ENCODE data around the gene RASL11A.
"Not testable (repeated sequence)": the region's sequence is repeated elsewhere in the genome, so short reads cannot be mapped to it uniquely, and the experiment has no call there.

The RASL11A gene

DNA sequence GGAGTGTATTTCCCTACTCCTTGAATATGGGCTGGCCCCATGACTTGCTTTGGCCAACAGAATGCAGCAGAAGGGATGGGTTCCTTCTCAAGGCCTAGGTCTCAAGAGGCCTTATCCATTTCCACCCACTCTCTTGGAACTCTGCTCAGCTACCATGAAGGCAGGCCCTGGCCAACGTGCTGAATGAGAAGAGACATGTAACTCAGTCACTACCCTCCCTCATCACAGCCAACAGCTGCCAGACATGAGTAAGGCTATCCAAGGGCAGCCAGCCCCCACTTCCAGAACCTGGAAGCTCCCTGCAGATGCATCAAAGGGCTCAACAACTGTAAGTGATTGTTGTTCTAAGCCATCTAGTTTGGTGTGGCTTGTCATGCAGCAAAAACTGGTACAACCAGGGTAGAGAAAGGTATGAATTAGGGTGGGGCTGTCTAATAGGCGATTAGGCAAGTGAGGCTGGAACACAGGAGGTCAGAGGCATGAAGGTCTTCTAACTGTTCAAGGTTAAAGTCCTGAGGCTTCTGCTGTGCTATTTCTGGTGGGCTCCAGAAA lies 1.4 kb upstream of the RASL11A start:
- no peak for DNase-seq

DNA sequence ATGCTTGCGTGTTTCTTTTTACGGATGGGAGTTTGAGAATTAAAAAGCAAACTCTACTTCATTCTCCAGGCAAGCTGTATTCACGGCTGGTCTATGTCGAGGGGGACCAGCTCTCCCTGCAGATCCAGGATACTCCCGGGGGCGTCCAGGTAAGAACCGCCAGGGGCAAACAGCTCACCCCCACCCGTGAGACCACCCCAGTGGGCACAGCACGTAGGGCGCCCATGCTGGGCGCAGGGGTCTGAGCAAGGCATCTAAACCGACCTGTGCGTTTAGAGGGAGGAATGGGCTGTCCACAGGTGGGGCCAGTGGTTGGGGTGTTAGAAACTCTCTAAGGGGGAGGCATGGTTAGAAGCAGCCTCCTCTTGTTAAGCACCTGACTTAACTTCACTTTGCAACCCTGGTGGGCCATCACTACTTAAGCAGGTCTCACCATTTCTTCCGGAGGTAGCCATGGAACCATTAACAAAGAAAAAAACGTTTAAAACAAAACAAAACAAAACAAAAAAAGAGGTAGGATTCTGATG lies 1.0 kb downstream of the RASL11A start:
- DNase-seq: no peak

DNA sequence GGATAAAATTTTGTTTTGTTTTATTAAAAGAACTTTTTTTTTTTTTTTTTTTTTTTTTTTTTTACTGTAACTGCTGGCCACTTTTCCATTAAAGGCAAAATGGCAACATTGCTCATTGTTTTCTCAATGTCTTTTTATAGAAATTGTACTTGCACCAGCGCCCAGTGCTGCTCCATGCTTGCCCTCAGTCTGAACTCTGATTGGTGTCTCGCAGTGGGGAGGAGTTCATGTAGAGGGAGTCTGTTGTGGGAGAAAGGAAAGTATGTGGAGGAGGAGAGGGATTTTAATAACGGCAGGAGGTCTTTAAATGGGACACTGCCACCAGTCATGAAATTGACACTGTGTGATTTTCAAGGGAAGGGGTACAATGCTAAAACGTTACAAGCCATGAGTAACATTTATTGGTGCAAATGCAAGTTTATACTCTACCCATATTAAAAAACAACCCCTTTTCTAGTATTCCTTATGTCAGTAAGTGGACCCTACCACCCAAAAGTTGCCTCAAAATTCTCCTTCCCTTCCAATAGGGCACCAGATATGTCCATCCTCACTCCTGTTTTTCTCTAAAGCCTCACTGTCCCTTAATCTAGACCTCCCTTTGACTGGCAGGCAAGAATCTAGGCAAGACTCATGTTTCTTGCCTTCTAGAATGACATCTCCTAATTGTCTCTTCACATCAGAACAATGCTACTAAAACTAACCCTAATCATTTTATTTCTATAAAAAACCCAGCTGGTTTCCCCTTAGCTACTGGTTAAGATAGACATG lies 3.2 kb downstream of the RASL11A start:
- DNase-seq: no peak

DNA sequence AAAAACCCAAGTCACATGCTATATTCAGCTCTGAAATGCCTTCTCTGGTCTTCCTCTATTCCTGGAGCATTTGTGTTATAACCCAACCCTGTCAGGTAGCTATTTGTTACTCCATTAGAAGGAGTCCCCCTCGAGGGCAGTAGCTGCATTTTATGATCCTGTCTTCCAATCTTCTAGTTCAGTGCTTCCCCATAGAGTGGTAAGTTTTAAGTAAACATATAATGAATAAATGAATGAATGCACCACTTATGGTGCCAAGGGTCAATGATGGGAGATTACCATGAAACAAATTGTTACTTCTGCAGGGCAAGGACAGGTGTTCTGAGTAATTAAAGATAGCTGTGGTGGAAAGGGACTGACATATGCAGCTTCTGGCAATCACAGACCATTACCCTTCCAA lies 4.0 kb downstream of the RASL11A start:
- no peak for DNase-seq

DNA sequence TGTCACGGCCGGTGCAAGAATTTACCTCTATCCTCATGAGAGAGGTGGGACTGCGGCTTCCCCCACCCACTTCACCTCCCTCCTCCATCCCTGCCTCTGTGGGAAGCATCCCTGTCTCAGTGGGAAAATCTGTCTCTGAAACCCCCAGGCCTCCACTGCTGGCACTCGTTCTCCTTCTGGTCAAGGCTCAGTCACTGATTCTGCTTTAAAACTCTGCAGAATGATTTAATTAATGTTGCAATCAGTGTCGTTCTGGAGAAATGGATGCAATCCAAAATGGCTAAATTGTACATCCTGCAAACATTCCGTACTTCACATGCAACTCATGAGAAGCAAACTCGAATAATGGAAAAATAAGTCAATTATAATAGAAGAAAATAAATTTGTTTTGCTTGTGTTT lies 5.6 kb downstream of the RASL11A start:
- no peak for DNase-seq

DNA sequence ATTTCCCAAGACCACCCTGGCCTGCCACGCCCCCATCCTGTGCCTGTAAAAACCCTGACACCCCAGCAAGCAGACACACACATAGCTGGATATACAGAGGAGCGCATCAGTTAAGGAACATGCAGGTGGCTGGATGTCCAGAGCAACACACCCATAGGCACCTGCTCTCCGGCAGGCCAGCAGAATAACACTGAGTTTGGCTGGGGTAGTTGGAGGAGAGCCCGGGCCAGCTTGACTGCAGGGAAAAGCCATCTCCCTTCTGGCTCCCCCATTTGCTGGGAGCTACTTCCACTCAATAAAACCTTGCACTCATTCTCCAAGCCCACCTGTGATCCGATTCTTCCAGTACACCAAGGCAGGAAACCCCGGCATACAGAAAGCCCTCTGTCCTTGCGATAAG lies 8.9 kb downstream of the RASL11A start:
- no peak for DNase-seq

DNA sequence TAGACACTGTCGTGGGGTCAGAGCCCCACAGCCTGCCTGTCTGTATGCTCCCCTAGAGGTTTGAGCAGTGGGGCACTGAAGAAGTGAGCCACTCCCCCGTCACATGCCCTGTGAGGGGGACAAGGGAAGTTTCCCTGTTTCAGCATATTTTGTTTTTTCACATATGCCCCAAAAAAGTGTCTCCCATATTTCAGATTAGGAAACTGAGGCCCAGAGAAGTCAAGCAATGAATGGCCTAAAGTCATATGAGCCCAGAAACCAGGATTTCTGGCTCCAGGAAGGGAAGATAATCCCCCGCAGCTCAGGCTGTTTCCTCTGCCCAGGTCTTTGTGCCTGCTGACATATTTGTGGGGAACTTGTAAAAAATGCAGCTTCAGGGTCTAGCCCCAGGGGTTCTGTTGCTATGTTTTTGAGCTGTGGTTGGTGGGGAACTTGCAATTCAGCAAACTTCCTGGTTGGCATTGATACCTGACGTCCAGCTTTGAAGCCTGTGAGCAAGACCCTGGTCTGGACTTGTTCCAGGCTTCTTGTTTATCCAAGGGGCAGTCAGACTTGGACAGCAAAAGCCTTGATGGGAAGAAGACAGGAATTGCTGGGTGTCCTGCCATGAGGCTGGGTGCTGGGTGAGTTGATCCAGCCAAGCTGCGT lies 9.5 kb downstream of the RASL11A start:
- DNase-seq: no peak

DNA sequence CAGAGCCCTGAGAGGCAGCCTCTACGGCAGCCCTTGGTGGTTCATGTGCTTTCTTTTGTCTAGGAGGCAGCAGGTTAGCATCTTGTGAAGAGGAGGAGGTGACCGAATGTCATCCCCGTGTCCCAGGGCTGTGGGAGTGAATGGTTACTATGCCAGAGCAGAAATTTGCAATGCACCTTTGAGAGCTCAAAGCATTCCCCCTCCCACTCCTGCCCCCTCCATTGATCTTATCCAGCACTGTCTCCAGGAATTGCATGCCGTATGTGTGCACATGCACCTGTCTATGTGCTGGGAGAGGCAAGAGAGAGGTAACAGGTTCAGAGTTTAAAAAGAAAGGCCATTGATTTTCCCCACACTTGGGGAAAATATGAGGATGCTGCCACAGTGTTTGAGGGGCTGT lies 10.2 kb downstream of the RASL11A start:
- no peak for DNase-seq

DNA sequence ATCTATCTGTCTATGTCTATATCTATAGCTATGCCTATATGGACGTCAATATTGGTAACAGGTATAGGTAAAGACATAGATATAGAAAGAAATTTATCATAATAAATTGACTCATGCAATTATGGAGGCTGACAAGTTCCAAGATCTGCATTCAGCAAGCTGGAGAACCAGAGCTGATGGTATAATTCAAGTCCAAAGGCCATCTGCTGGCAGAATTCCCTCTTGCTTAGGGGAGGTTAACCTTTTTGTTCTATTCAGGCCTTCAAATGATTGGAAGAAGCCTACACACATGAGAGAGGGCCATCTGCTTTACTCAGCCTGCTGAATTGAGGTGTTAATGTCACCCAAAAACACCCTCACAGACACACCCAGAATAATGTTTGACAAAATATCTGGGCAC lies 10.8 kb downstream of the RASL11A start:
- no peak for DNase-seq

DNA sequence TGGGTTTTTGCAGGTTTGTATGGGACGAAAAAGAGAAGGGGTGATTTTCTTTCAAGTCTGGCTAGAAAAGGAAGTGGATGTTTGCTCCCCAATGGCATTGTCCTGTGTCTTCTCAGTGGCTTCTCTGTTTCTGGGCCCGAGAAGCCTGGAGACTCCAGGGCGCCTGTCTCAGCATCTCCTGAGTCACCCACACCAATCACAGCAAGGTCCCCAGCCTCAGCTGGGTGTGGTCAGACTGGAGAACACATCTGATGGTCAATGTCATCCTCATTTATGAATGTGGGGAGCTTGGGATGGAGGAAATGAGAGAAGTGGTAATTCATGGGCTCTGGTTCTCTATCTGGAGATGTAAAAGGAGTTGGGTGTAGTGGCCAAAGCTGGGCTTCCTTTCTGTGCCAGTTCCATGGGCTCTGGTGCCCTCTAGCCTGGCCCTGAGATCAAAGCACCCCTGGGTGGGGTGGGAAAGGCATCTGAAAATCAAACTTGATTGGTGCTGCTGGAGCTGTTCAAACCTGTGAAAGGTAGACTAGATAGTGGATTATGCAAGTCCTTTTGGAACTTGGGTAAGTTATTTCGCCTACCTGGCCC lies 13.4 kb downstream of the RASL11A start:
- DNase-seq: no peak

DNA sequence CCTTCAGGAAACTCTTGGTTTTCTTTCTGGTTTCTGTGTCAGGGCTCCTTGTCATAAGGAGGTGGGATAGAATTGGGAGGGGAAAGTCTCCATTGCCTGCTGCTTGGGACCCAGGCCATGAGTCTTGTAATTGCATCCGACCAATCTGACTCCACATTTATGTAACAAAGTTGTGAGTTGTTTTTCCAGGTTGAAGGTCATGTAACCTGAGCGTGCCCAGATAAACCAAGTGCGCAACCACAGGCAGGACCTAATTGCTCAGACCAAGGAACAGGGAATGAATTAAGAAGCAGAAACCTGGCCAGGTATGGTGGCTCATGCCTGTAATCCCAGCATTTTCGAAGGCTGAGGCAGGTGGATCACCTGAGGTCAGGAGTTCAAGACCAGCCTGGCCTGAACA lies 17.8 kb downstream of the RASL11A start:
- no peak for DNase-seq

DNA sequence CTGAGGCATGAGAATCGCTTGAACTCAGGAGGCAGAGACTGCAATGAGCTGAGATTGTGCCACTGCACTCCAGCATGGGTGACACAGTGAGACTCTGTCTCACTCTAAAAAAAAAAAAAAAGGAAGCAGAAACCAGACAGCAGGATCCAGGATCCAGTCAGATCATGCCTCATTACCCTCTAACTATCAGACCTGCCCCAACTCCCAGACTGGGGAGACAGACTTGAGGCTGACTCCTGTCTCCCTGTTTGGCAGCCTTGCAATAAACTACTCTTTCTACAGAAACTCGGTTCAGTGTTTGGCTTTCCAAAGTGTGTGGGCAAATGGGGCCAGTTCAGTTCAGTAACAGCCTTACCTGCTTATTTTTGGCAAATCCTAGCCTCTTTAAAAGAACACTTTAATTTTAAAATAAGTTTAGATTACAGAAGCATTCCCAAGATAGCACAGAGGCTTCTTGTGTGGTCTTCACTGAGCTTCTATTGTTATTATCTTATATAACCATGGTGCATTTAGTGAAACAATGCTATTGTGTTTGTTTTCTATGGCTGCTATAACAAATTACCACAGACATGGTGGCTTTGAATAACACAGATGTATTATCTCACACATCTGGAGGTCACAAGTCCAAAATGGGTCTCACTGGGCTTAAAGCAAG lies 18.5 kb downstream of the RASL11A start:
- DNase-seq: no peak

DNA sequence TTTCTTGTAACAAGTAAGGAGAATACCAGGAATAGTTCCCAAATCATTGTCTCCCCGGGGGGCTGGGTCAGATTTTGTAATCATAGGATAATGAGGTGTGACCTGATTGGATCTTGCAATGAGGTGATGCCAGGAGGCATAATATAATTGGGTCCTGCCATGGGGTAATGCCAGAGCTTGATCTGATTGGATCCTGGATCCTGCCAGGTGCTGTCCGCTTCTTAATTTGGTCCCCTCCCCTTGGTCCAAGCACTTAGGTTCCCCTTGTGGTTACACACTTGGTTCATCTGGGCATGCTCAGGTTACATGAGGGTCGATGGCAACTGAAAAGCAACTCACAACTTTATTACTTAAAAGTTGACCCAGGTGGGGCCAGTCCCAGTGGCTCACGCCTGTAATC lies 20.1 kb downstream of the RASL11A start:
- DNase-seq: no peak

DNA sequence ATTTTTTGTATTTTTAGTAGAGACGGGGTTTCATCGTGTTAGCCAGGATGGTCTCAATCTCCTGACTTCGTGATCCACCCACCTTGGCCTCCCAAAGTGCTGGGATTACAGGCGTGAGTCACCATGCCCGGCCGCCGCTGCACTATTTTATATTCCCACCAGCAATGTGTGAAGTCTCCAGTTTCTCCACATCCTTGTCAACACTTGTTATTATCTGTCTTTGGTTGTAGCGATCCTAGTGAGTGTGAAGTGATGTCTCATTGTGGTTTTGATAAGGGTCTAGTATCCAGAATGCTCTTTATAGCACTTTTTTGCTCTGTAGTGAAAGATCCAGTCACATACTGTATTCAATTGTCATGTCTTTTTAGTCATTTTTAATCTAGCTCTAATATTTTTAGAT lies 21.3 kb downstream of the RASL11A start:
- not testable (repeated sequence) for DNase-seq

DNA sequence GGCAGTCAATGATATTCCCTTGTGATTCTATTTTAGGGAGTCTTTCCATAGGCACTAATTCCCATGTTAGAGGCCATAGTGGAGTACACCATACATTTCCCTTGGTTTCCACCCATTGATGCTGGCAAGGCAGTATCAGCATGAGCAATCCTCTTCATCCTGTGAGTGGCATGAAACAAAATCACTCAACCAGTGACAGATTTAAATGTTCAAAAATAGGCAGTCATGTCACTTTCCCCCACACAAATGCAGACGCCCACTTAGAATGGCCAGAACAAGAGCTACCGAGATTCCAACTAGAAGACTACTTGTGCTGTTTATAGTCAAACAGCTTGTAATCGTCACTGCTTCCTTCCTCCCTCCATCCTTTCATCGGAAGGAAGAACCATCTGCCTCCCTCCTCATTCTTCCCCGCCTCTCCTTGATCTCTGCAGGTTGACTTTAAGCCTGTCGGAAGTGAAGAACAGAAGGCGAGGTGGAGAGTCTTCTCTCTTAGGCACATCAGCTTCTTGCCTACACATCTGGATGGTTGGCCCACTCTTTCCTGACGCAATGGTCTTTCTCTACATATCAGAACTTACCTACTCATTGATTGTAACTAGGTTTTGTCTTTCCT lies 22.6 kb downstream of the RASL11A start:
- no peak for DNase-seq

DNA sequence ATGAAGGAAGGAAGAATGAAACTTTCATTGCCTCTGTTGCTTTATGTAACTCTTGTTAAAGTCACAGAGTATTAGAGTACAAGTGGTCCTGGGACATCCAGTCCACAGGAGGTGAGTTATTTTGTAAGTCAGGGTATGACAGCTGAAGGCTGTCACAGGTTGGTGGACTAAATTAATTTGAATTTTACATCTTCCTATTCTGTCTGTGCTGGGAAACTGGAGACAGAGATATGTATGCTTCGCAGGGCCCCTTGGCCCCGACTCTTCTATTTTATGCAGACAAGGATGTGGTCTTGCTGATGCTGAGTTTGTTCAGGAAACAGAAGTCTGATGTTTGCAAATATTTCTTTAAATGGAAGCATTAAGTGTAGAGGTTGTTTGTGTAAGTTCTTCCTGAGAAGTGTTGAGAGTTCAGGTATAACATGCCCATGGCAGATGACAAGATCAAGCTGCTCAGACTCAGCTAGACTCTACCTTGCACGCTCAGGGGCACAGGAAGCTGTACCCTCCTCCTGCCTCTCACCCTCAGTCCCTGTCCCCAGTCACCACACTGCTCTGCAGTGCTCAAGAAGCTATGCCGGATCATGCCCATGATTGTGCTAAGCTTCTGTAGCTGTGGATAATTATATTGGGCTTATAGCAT lies 23.4 kb downstream of the RASL11A start:
- no peak for DNase-seq

DNA sequence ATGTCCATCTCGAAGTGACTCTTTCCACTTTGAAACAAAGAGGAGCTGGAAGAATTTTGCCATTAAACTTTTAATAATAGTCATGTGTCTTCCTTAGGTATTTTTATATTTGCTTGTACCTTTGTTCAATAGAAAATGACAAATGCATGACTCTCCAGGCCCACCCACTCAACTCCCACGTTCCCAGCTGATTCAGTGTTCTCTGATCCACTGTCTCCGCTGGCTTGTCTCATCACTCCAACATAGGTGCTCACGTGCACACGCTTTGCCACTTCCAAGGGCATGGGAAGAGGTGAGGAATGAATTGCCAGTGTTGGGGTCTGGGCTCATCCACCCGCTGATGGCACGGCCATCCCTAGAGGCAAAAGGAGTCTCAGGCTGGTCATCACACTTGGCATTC lies 24.5 kb downstream of the RASL11A start:
- no peak for DNase-seq

DNA sequence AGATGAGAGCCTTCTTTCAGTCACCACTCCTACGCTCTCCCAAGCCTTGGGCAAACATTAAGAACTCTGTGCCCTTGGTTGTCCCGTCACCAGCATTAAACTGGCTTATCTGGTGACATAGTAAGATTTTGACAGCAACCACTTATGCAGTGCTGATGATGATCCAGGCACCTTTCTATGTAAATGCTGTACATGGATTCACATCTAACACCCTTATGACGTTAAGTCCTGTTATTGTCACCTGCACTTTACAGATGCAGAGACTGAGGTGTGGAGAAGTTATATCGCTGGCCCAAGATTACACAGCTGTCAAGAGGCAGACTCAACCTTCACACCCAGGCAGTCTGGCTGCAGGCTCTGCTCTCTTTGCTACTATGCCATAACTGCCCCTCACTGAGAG lies 25.0 kb downstream of the RASL11A start:
- no peak for DNase-seq

DNA sequence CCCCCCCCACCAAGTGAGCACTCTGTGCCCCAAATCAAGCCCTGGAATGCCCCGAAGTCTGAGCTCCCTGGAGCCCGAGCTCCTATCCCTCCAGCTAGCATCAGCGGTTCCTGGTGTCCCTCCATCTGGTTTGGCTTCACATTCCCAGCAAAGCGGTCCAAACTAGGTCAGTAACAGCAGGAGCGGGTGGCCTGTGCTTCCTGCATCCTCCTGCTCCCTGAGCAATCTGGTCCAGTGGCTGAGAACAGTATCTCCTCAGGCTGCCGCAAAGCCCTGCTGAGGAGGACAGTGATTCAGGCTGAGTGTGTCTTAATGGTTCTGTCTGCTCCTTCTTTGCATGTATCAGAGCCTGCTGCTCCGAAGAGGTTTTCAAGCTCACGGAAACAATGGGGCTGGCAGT lies 25.9 kb downstream of the RASL11A start:
- no peak for DNase-seq

DNA sequence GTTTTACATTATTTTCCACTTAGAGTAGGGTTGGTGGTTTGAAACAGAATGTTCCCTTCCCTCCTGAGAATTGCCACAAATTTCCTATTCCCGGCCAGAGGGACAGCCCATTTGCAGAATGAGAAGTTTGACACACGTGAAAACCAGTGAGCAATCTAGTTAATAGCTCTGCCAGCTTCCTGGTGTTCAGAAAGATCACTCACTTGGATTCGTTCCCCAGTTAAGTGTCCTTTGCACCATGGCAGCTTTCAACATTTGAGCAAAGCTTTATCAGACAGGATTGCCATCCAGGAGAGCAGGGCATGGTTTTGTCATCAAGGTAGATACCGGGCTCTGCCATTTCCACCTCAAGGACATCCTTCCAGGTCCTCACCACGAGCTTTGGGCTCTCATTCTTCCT lies 28.2 kb downstream of the RASL11A start:
- DNase-seq: no peak

DNA sequence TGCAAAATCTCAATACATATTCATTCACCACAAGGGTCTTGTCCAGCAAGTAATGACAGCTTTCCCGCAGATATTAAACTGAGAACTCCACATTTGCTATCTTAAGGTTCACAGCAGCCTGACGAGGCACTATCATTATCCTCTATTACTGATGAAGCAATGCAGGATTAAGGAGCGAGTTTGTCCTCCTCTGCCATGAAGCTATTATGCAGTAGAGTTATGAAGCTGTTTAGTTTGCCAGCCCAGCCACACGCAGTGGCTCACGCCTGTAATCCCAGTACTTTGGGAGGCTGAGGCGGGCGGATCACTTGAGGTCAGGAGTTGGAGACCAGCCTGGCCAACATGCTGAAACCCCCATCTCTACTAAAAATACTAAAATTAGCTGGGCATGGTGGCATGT lies 29.8 kb downstream of the RASL11A start:
- DNase-seq: not testable (repeated sequence)

DNA sequence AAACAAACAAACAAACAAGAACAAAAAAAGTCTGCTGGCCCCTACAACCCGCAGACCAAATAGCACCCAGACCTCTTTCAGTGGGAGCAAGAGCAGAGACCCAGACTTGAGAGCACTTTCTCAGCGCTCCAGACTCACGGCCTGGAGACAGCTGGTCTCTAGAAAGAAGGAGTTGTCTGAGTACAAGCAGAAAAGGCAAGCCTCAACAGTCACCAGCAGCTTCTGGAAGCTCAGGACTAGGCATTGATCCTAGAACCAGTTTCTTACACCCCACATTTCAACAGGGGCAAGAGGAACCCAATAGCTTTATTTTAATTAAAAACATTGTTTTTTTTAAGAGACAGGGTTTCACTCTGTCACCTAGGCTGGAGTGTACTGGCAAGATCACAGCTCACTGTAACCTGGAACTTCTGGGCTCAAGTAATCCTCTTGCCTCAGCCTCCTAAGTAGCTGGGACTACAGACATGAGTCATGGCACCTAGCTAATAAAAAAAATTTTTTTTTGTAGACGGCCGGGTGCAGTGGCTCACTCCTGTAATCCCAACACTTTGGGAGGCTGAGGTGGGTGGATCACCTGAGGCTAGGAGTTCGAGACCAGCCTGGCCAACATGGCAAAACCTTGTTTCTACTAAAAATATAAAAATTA lies 30.4 kb downstream of the RASL11A start:
- no peak for DNase-seq
